Measurements from ENCODE around the gene HOXC13. TPM values are rescaled to one million over a fixed set of nuclear protein-coding genes. Genes with fewer than 3 reads are reported as not detected.

The HOXC13 gene
- total and polyA plus RNA-seq, 2 experiments from 2014 or later: 0.10 TPM; not detected in 1

DNA sequence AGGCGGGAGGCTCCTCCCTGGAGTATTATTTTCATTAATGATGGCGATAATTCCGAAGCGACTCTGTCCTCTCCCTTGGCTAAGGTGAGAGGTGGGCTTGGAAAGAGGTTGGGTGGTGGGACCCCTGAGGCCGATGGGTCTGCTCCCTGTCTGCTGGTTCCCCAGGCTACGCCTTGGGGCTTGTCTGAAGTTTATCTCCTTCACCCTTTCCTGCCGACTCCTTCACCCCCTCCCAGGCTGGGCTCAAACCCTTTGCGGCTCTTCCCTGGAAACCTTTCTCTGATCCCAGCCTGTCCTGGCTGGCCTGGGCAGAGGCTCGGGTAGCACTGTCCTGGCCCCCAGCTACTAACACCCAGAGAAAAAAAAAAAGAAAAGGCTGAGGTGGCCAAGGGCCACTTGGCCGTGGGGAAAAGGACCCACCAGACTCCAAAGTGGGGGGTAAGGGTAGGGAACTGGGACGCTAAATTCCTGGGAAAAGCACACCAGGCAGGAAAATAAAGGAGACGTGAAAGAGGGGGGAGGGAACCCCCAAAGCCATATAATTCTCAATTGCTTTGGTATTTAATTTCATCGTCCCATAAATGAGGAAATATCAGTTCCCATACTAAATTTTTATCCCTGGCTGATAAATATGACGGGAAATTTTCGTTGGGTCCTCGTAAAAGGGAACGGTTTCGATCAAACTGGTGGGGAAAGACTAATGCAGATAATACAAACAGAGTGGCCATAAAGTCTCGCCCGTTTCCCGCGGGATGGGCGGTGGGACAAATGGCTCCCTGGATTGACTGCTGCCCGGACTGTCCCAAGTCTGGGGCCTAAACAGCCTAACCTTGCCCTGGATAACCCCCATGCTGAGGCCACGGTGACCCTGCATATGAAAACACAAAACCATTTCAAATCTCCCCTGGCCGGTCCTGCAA, 44.3 kb downstream of the HOXC13 start:
- no peak overlapping the region for H3K4me3 Mint-ChIP-seq
- H3K27me3 Mint-ChIP-seq (ENCODE audit: insufficient read depth, low read depth, poor library complexity): peaks cover 100% of the 10 kb centered on the region
- H3K9me2 ChIP-seq (ENCODE audit: insufficient read depth): no peaks in the 10 kb centered on the region
- no peaks in the 10 kb centered on the region; the same call in 2 of the 3 replicates for H3K36me3 Mint-ChIP-seq (ENCODE audit: low read depth)
- no peaks in the 10 kb centered on the region for H3K79me2 ChIP-seq (replicated peaks; ENCODE audit: insufficient read depth)
- peaks cover 56% of the 10 kb centered on the region for H3K4me1 ChIP-seq (ENCODE audit: insufficient read depth)
- H3F3A ChIP-seq (replicated peaks; ENCODE audit: low read depth): peaks cover 46% of the 10 kb centered on the region
- H3K4me2 ChIP-seq: peak overlapping the region; percentile 41
- TF ChIP-seq POLR2AphosphoS5 (IDR thresholded peaks at IDR 0.05; ENCODE audit: low read depth): no peak
- peak; percentile 18 for TF ChIP-seq EZH2 (IDR thresholded peaks at IDR 0.05; ENCODE audit: low read depth, unreplicated experiment)
- no peak overlapping the region for H2AFZ ChIP-seq
- peaks cover 98% of the 10 kb centered on the region for H3K27me3 ChIP-seq (ENCODE audit: insufficient read depth)
- H3K36me3 ChIP-seq (ENCODE audit: insufficient read depth): no peaks in the 10 kb centered on the region
- no peak overlapping the region for H3K4me3 ChIP-seq
- ATAC-seq (no peak), DNase-seq (ENCODE audit: low spot score) (no peak)
- no peak overlapping the region for H3K27ac Mint-ChIP-seq
- H3K9me3 Mint-ChIP-seq: peaks cover 5% of the 10 kb centered on the region; the same call in 2 of the 3 replicates
- H4K20me1 ChIP-seq (replicated peaks; ENCODE audit: insufficient read depth): peaks cover 31% of the 10 kb centered on the region
- H3K4me1 Mint-ChIP-seq: peaks cover 36% of the 10 kb centered on the region
- H3K27ac ChIP-seq (ENCODE audit: low read depth): no peak overlapping the region

DNA sequence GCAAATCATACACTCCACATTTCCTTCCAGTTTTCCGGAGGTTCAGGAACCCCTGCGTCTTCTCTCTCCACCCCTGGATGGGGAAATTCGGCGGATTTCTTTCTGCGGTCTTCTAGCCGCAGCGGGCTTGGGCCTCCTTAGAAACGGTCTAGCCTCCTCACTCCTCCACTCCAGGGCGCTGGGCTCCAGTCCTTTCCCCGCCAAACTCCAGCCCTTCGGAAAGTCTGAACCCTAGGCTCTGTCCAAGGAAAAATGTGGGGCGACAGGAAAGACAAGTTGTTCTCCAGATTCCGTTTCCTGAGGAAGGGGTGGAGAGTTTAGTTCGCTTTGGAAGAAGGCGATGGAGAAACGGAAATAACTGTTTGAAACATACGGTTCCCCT, 44.9 kb downstream of the HOXC13 start:
- peak overlapping the region; percentile 41; the same call in 1 of the 2 replicates for H3K4me2 ChIP-seq
- no peak overlapping the region for H2AFZ ChIP-seq
- H3K79me2 ChIP-seq (replicated peaks; ENCODE audit: insufficient read depth): no peaks in the 10 kb centered on the region
- Mint-ChIP-seq H3K27me3 (ENCODE audit: insufficient read depth, low read depth, poor library complexity) (peaks cover 100% of the 10 kb centered on the region), H3K4me3 (no peak overlapping the region), H3K9me3 (peaks cover 5% of the 10 kb centered on the region; the same call in 2 of the 3 replicates), H3K27ac (no peak overlapping the region), H3K4me1 (peaks cover 31% of the 10 kb centered on the region), H3K36me3 (ENCODE audit: low read depth) (no peaks in the 10 kb centered on the region; the same call in 2 of the 3 replicates)
- no peak overlapping the region for H3K27ac ChIP-seq (ENCODE audit: low read depth)
- ATAC-seq (no peak), DNase-seq (ENCODE audit: low spot score) (peak; percentile 58)
- no peaks in the 10 kb centered on the region for H3K9me2 ChIP-seq (ENCODE audit: insufficient read depth)
- no peaks in the 10 kb centered on the region for H3K36me3 ChIP-seq (ENCODE audit: insufficient read depth)
- peaks cover 53% of the 10 kb centered on the region for H3K4me1 ChIP-seq (ENCODE audit: insufficient read depth)
- peaks cover 98% of the 10 kb centered on the region for H3K27me3 ChIP-seq (ENCODE audit: insufficient read depth)
- 0 out of 2 replicates have a peak overlapping the region, but pooled peaks have one; percentile 2 for H3K4me3 ChIP-seq
- TF ChIP-seq, protein P1, sequence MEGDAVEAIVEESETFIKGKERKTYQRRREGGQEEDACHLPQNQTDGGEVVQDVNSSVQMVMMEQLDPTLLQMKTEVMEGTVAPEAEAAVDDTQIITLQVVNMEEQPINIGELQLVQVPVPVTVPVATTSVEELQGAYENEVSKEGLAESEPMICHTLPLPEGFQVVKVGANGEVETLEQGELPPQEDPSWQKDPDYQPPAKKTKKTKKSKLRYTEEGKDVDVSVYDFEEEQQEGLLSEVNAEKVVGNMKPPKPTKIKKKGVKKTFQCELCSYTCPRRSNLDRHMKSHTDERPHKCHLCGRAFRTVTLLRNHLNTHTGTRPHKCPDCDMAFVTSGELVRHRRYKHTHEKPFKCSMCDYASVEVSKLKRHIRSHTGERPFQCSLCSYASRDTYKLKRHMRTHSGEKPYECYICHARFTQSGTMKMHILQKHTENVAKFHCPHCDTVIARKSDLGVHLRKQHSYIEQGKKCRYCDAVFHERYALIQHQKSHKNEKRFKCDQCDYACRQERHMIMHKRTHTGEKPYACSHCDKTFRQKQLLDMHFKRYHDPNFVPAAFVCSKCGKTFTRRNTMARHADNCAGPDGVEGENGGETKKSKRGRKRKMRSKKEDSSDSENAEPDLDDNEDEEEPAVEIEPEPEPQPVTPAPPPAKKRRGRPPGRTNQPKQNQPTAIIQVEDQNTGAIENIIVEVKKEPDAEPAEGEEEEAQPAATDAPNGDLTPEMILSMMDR (conservative IDR thresholded peaks at IDR 0.05; ENCODE audit: low read depth in 2 of 2): no peak
- TF ChIP-seq STAT1 (IDR thresholded peaks at IDR 0.05; ENCODE audit: unreplicated experiment) (no peak), POLR2AphosphoS5 (IDR thresholded peaks at IDR 0.05; ENCODE audit: low read depth) (no peak), JUNB (IDR thresholded peaks at IDR 0.05; ENCODE audit: unreplicated experiment) (no peak), EZH2phosphoT487 (IDR thresholded peaks at IDR 0.05; ENCODE audit: unreplicated experiment) (peak; percentile 42)
- TF ChIP-seq, protein P2, sequence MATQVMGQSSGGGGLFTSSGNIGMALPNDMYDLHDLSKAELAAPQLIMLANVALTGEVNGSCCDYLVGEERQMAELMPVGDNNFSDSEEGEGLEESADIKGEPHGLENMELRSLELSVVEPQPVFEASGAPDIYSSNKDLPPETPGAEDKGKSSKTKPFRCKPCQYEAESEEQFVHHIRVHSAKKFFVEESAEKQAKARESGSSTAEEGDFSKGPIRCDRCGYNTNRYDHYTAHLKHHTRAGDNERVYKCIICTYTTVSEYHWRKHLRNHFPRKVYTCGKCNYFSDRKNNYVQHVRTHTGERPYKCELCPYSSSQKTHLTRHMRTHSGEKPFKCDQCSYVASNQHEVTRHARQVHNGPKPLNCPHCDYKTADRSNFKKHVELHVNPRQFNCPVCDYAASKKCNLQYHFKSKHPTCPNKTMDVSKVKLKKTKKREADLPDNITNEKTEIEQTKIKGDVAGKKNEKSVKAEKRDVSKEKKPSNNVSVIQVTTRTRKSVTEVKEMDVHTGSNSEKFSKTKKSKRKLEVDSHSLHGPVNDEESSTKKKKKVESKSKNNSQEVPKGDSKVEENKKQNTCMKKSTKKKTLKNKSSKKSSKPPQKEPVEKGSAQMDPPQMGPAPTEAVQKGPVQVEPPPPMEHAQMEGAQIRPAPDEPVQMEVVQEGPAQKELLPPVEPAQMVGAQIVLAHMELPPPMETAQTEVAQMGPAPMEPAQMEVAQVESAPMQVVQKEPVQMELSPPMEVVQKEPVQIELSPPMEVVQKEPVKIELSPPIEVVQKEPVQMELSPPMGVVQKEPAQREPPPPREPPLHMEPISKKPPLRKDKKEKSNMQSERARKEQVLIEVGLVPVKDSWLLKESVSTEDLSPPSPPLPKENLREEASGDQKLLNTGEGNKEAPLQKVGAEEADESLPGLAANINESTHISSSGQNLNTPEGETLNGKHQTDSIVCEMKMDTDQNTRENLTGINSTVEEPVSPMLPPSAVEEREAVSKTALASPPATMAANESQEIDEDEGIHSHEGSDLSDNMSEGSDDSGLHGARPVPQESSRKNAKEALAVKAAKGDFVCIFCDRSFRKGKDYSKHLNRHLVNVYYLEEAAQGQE (IDR thresholded peaks at IDR 0.05; ENCODE audit: unreplicated experiment): no peak
- H4K20me1 ChIP-seq (replicated peaks; ENCODE audit: insufficient read depth): peaks cover 37% of the 10 kb centered on the region
- peaks cover 50% of the 10 kb centered on the region for H3F3A ChIP-seq (replicated peaks; ENCODE audit: low read depth)

Measured in GM23338 (cell line).